GM23338 (cell line): ENCODE measurements around the gene DCDC2. TPM values are rescaled to one million over a fixed set of nuclear protein-coding genes. Genes with fewer than 3 reads are reported as not detected.

ENCODE experiments used
- ATAC-seq: fragments of 200-7000 bp; cut with Tn5 transposase; 3 replicates; pipeline ENCODE4 v1.9.1; 2020
- DNase-seq: peaks from one replicate; pipeline ENCODE4 v3.0.0-alpha.2; 2015; ENCODE audit warnings: low spot score
- H2AFZ ChIP-seq: fragments of 200-600 bp; sonication (generic); 2 replicates; pipeline ENCODE4 v1.8.0; 2016; ENCODE audit warnings: antibody characterized with exemption, mild to moderate bottlenecking, moderate library complexity
- H3F3A ChIP-seq: fragments of 200-600 bp; sonication (generic); replicated peaks from 2 replicates; pipeline ENCODE4 v1.8.0; 2017; ENCODE audit warnings: antibody characterized with exemption, mixed run types, low read depth
- H3K27ac ChIP-seq: fragments of 200-600 bp; sonication (generic); 2 replicates; pipeline ENCODE4 v1.6.1; 2016; ENCODE audit warnings: low read depth
- H3K27me3 ChIP-seq: fragments of 200-600 bp; sonication (generic); 2 replicates; pipeline ENCODE4 v1.8.0; 2016; ENCODE audit warnings: mild to moderate bottlenecking, mixed run types, moderate library complexity; ENCODE audit not compliant: insufficient read depth
- H3K36me3 ChIP-seq: fragments of 200-600 bp; sonication (generic); 2 replicates; pipeline ENCODE4 v1.8.0; 2016; ENCODE audit warnings: mild to moderate bottlenecking; ENCODE audit not compliant: insufficient read depth
- H3K4me1 ChIP-seq: fragments of 200-600 bp; sonication (generic); 2 replicates; pipeline ENCODE4 v1.8.0; 2016; ENCODE audit warnings: mild to moderate bottlenecking, moderate library complexity; ENCODE audit not compliant: insufficient read depth
- H3K4me2 ChIP-seq: fragments of 200-600 bp; sonication (generic); 2 replicates; pipeline ENCODE4 v1.7.1; 2017; ENCODE audit warnings: mixed run types
- H3K4me3 ChIP-seq: fragments of 200-600 bp; sonication (generic); 2 replicates; pipeline ENCODE4 v1.6.1; 2016; ENCODE audit warnings: mixed run types
- H3K79me2 ChIP-seq: fragments of 200-600 bp; sonication (generic); replicated peaks from 2 replicates; pipeline ENCODE4 v1.8.0; 2017; ENCODE audit warnings: mild to moderate bottlenecking; ENCODE audit not compliant: insufficient read depth
- H3K9me2 ChIP-seq: fragments of 200-600 bp; sonication (generic); 2 replicates; pipeline ENCODE4 v1.8.0; 2017; ENCODE audit not compliant: insufficient read depth
- H4K20me1 ChIP-seq: fragments of 200-600 bp; sonication (generic); replicated peaks from 2 replicates; pipeline ENCODE4 v1.8.0; 2017; ENCODE audit warnings: mild to moderate bottlenecking; ENCODE audit not compliant: insufficient read depth
- H3K27ac Mint-ChIP-seq: 2 replicates; pipeline ENCODE4 v1.8.0; 2020; ENCODE audit warnings: inconsistent platforms, mild to moderate bottlenecking, moderate library complexity, mixed read lengths
- H3K27me3 Mint-ChIP-seq: 3 replicates; pipeline ENCODE4 v1.8.0; 2022; ENCODE audit warnings: low read depth, mild to moderate bottlenecking, moderate library complexity, mixed read lengths, inconsistent platforms; ENCODE audit not compliant: insufficient read depth, poor library complexity
- H3K36me3 Mint-ChIP-seq: 3 replicates; pipeline ENCODE4 v1.8.0; 2021; ENCODE audit warnings: low read depth, mild to moderate bottlenecking, inconsistent platforms, moderate library complexity, mixed read lengths
- H3K4me1 Mint-ChIP-seq: 3 replicates; pipeline ENCODE4 v1.8.0; 2020; ENCODE audit warnings: mild to moderate bottlenecking, inconsistent platforms, mixed read lengths
- H3K4me3 Mint-ChIP-seq: 3 replicates; pipeline ENCODE4 v1.8.0; 2021; ENCODE audit warnings: moderate library complexity, mild to moderate bottlenecking, inconsistent platforms, mixed read lengths
- H3K9me3 Mint-ChIP-seq: 3 replicates; pipeline ENCODE4 v1.8.0; 2020; ENCODE audit warnings: moderate library complexity, mild to moderate bottlenecking, inconsistent platforms, mixed read lengths
- CREB1 ChIP-seq: fragments of 250-450 bp; sonication (Bioruptor Pico); IDR thresholded peaks from 2 replicates; pipeline ENCODE4 v1.5.0; 2020; ENCODE audit warnings: low read depth, mild to moderate bottlenecking, moderate library complexity
- EZH2 ChIP-seq: fragments of 200-600 bp; sonication (generic); IDR thresholded peaks from one replicate; pipeline ENCODE4 v1.8.0; 2017; ENCODE audit warnings: antibody characterized with exemption, mild to moderate bottlenecking, low read depth; ENCODE audit not compliant: unreplicated experiment
- EZH2phosphoT487 ChIP-seq: fragments of 200-600 bp; sonication (generic); IDR thresholded peaks from one replicate; pipeline ENCODE4 v1.8.1; 2018; ENCODE audit warnings: antibody characterized with exemption; ENCODE audit not compliant: unreplicated experiment
- JUNB ChIP-seq: IDR thresholded peaks from one replicate; pipeline ENCODE4 v1.6.1; 2016; ENCODE audit warnings: antibody characterized with exemption; ENCODE audit not compliant: unreplicated experiment
- NANOG ChIP-seq: IDR thresholded peaks from 2 replicates; pipeline ENCODE4 v1.6.1; 2016; ENCODE audit warnings: antibody characterized with exemption, borderline replicate concordance
- POLR2AphosphoS5 ChIP-seq: IDR thresholded peaks from 2 replicates; pipeline ENCODE4 v1.6.1; 2016; ENCODE audit warnings: antibody characterized with exemption, low read depth
- STAT1 ChIP-seq: IDR thresholded peaks from one replicate; pipeline ENCODE4 v1.6.1; 2016; ENCODE audit warnings: antibody characterized with exemption; ENCODE audit not compliant: unreplicated experiment
- ZNF114 ChIP-seq: fragments of 250-450 bp; sonication (Bioruptor Pico); IDR thresholded peaks from 2 replicates; pipeline ENCODE4 v1.5.0; 2020; ENCODE audit warnings: mild to moderate bottlenecking, moderate library complexity
- ZNF331 ChIP-seq: fragments of 250-450 bp; sonication (Bioruptor Pico); IDR thresholded peaks from 2 replicates; pipeline ENCODE4 v1.5.0; 2020; ENCODE audit warnings: low read depth, mild to moderate bottlenecking, moderate library complexity
- polyA plus RNA-seq: library from polyadenylated mRNA; unstranded; fragments of >200 nt; fragmentation: Nextera tagmentation; extraction: Ambion mirVana; gene quantifications from 2 replicates; pipeline ENCODE4 v1.2.1, GENCODE V29; 2016
- total RNA-seq: library from RNA; depleted of rRNA; stranded (reverse); fragments of >200 nt; shearing (Covaris generic); gene quantifications from 2 replicates; pipeline ENCODE4 v1.2.3, GENCODE V29; 2014
- TF ChIP-seq, protein P1 (sequence below): fragments of 250-450 bp; sonication (Bioruptor Pico); IDR thresholded peaks from 2 replicates; pipeline ENCODE4 v1.5.0; 2020; ENCODE audit warnings: mild to moderate bottlenecking, moderate library complexity
- TF ChIP-seq, protein P2 (sequence below), 2 experiments: fragments of 200-600 bp in 1 of 2; sonication (generic) in 1 of 2; conservative IDR thresholded peaks; 2 replicates each; pipeline versions ENCODE4 v1.5.1 to v1.6.1; 2016 to 2017; ENCODE audit warnings: antibody characterized with exemption in 2 of 2, low read depth in 2 of 2, mild to moderate bottlenecking in 2 of 2, moderate library complexity in 1 of 2
- TF ChIP-seq, protein P3 (sequence below): IDR thresholded peaks from 2 replicates; pipeline ENCODE4 v1.6.1; 2016; ENCODE audit warnings: antibody characterized with exemption
- TF ChIP-seq, protein P4 (sequence below): IDR thresholded peaks from one replicate; pipeline ENCODE4 v1.6.1; 2018; ENCODE audit warnings: antibody characterized with exemption; ENCODE audit not compliant: unreplicated experiment

DCDC2 gene
- total and polyA plus RNA-seq, 2 experiments from 2014 or later = 0.59 to 0.79 TPM

DNA sequence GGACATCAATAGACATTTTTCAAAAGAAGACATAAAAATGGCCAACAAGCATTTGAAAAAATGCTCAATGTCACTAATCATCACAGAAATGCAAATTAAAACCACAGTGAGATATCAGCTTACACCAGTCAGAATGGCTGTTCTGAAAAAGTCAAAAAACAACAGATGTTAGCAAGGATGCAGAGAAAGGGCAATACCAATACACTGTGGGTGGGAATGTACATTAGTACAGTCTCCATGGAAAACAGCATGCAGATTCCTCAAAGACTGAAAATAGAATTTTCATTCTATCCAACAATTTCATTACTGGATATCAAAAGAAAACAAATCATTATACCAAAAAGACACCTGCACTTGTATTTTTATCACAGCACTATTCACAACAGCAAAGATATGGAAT, 85.3 kb downstream of the DCDC2 start:
- Mint-ChIP-seq H3K4me1 (peaks cover 15% of the 10 kb centered on the region; the same call in 2 of the 3 replicates), H3K36me3 (no peaks in the 10 kb centered on the region), H3K9me3 (no peaks in the 10 kb centered on the region), H3K27me3 (no peaks in the 10 kb centered on the region), H3K4me3 (no peak overlapping the region), H3K27ac (no peak overlapping the region)
- Histone ChIP-seq H4K20me1 (no peaks in the 10 kb centered on the region), H3K4me3 (no peak overlapping the region), H3K36me3 (no peaks in the 10 kb centered on the region), H3K27me3 (no peaks in the 10 kb centered on the region), H3K79me2 (no peaks in the 10 kb centered on the region), H3K4me1 (no peaks in the 10 kb centered on the region), H3K4me2 (no peak overlapping the region), H3K9me2 (no peaks in the 10 kb centered on the region), H3F3A (no peaks in the 10 kb centered on the region), H2AFZ (no peak overlapping the region), H3K27ac (no peak overlapping the region)
- TF ChIP-seq, protein P1, sequence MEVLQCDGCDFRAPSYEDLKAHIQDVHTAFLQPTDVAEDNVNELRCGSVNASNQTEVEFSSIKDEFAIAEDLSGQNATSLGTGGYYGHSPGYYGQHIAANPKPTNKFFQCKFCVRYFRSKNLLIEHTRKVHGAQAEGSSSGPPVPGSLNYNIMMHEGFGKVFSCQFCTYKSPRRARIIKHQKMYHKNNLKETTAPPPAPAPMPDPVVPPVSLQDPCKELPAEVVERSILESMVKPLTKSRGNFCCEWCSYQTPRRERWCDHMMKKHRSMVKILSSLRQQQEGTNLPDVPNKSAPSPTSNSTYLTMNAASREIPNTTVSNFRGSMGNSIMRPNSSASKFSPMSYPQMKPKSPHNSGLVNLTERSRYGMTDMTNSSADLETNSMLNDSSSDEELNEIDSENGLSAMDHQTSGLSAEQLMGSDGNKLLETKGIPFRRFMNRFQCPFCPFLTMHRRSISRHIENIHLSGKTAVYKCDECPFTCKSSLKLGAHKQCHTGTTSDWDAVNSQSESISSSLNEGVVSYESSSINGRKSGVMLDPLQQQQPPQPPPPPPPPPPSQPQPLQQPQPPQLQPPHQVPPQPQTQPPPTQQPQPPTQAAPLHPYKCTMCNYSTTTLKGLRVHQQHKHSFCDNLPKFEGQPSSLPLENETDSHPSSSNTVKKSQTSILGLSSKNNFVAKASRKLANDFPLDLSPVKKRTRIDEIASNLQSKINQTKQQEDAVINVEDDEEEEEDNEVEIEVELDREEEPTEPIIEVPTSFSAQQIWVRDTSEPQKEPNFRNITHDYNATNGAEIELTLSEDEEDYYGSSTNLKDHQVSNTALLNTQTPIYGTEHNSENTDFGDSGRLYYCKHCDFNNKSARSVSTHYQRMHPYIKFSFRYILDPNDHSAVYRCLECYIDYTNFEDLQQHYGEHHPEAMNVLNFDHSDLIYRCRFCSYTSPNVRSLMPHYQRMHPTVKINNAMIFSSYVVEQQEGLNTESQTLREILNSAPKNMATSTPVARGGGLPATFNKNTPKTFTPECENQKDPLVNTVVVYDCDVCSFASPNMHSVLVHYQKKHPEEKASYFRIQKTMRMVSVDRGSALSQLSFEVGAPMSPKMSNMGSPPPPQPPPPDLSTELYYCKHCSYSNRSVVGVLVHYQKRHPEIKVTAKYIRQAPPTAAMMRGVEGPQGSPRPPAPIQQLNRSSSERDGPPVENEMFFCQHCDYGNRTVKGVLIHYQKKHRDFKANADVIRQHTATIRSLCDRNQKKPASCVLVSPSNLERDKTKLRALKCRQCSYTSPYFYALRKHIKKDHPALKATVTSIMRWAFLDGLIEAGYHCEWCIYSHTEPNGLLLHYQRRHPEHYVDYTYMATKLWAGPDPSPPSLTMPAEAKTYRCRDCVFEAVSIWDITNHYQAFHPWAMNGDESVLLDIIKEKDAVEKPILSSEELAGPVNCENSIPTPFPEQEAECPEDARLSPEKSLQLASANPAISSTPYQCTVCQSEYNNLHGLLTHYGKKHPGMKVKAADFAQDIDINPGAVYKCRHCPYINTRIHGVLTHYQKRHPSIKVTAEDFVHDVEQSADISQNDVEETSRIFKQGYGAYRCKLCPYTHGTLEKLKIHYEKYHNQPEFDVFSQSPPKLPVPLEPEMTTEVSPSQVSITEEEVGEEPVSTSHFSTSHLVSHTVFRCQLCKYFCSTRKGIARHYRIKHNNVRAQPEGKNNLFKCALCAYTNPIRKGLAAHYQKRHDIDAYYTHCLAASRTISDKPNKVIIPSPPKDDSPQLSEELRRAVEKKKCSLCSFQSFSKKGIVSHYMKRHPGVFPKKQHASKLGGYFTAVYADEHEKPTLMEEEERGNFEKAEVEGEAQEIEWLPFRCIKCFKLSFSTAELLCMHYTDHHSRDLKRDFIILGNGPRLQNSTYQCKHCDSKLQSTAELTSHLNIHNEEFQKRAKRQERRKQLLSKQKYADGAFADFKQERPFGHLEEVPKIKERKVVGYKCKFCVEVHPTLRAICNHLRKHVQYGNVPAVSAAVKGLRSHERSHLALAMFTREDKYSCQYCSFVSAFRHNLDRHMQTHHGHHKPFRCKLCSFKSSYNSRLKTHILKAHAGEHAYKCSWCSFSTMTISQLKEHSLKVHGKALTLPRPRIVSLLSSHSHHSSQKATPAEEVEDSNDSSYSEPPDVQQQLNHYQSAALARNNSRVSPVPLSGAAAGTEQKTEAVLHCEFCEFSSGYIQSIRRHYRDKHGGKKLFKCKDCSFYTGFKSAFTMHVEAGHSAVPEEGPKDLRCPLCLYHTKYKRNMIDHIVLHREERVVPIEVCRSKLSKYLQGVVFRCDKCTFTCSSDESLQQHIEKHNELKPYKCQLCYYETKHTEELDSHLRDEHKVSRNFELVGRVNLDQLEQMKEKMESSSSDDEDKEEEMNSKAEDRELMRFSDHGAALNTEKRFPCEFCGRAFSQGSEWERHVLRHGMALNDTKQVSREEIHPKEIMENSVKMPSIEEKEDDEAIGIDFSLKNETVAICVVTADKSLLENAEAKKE (CRISPR knock-in tag) = no peak
- TF ChIP-seq POLR2AphosphoS5 (no peak), EZH2phosphoT487 (no peak), NANOG (no peak), ZNF331 (no peak), CREB1 (no peak), JUNB (no peak), ZNF114 (CRISPR knock-in tag) (no peak), STAT1 (no peak), EZH2 (no peak)
- TF ChIP-seq, protein P2, sequence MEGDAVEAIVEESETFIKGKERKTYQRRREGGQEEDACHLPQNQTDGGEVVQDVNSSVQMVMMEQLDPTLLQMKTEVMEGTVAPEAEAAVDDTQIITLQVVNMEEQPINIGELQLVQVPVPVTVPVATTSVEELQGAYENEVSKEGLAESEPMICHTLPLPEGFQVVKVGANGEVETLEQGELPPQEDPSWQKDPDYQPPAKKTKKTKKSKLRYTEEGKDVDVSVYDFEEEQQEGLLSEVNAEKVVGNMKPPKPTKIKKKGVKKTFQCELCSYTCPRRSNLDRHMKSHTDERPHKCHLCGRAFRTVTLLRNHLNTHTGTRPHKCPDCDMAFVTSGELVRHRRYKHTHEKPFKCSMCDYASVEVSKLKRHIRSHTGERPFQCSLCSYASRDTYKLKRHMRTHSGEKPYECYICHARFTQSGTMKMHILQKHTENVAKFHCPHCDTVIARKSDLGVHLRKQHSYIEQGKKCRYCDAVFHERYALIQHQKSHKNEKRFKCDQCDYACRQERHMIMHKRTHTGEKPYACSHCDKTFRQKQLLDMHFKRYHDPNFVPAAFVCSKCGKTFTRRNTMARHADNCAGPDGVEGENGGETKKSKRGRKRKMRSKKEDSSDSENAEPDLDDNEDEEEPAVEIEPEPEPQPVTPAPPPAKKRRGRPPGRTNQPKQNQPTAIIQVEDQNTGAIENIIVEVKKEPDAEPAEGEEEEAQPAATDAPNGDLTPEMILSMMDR (conservative IDR thresholded peaks at IDR 0.05; ENCODE audit: low read depth in 2 of 2) = no peak
- TF ChIP-seq, protein P3, sequence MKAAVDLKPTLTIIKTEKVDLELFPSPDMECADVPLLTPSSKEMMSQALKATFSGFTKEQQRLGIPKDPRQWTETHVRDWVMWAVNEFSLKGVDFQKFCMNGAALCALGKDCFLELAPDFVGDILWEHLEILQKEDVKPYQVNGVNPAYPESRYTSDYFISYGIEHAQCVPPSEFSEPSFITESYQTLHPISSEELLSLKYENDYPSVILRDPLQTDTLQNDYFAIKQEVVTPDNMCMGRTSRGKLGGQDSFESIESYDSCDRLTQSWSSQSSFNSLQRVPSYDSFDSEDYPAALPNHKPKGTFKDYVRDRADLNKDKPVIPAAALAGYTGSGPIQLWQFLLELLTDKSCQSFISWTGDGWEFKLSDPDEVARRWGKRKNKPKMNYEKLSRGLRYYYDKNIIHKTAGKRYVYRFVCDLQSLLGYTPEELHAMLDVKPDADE = no peak
- TF ChIP-seq, protein P4, sequence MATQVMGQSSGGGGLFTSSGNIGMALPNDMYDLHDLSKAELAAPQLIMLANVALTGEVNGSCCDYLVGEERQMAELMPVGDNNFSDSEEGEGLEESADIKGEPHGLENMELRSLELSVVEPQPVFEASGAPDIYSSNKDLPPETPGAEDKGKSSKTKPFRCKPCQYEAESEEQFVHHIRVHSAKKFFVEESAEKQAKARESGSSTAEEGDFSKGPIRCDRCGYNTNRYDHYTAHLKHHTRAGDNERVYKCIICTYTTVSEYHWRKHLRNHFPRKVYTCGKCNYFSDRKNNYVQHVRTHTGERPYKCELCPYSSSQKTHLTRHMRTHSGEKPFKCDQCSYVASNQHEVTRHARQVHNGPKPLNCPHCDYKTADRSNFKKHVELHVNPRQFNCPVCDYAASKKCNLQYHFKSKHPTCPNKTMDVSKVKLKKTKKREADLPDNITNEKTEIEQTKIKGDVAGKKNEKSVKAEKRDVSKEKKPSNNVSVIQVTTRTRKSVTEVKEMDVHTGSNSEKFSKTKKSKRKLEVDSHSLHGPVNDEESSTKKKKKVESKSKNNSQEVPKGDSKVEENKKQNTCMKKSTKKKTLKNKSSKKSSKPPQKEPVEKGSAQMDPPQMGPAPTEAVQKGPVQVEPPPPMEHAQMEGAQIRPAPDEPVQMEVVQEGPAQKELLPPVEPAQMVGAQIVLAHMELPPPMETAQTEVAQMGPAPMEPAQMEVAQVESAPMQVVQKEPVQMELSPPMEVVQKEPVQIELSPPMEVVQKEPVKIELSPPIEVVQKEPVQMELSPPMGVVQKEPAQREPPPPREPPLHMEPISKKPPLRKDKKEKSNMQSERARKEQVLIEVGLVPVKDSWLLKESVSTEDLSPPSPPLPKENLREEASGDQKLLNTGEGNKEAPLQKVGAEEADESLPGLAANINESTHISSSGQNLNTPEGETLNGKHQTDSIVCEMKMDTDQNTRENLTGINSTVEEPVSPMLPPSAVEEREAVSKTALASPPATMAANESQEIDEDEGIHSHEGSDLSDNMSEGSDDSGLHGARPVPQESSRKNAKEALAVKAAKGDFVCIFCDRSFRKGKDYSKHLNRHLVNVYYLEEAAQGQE = no peak
- DNase-seq (no peak), ATAC-seq (no peak)
